Smooth muscle cell (in vitro differentiated cells): ENCODE data around the gene RUNX2. TPM values are rescaled to one million over a fixed set of nuclear protein-coding genes. Genes with fewer than 3 reads are reported as not detected.

Source experiments
- DNase-seq: peaks from one replicate; lab custom pipeline; 2025; ENCODE audit not compliant: unreplicated experiment; lab: John Stamatoyannopoulos, UW
- H2AFZ ChIP-seq: fragments of 200-600 bp; sonication (generic); 2 replicates; pipeline ENCODE4 v1.6.0; 2016; ENCODE audit warnings: antibody characterized with exemption, low read depth, mild to moderate bottlenecking
- H3F3A ChIP-seq: fragments of 200-600 bp; sonication (generic); 2 replicates; pipeline ENCODE4 v1.6.0; 2017; ENCODE audit warnings: antibody characterized with exemption, low read depth
- H3K27ac ChIP-seq: fragments of 200-600 bp; sonication (generic); 2 replicates; pipeline ENCODE4 v1.5.1; 2016; ENCODE audit warnings: low read depth, mild to moderate bottlenecking
- H3K27me3 ChIP-seq: fragments of 200-600 bp; sonication (generic); 2 replicates; pipeline ENCODE4 v1.6.1; 2016; ENCODE audit warnings: low read depth, mild to moderate bottlenecking
- H3K36me3 ChIP-seq: fragments of 200-600 bp; sonication (generic); 2 replicates; pipeline ENCODE4 v1.5.1; 2016; ENCODE audit warnings: low read depth
- H3K4me1 ChIP-seq: fragments of 200-600 bp; sonication (generic); 2 replicates; pipeline ENCODE4 v1.5.1; 2016; ENCODE audit warnings: low read depth
- H3K4me2 ChIP-seq: fragments of 200-600 bp; sonication (generic); 2 replicates; pipeline ENCODE4 v1.6.0; 2016; ENCODE audit warnings: mild to moderate bottlenecking
- H3K4me3 ChIP-seq: fragments of 200-600 bp; sonication (generic); 2 replicates; pipeline ENCODE4 v1.5.1; 2016; ENCODE audit warnings: mild to moderate bottlenecking
- H3K79me2 ChIP-seq: fragments of 200-600 bp; sonication (generic); 2 replicates; pipeline ENCODE4 v1.6.0; 2016; ENCODE audit warnings: low read depth, mild to moderate bottlenecking
- H3K9ac ChIP-seq: fragments of 200-600 bp; sonication (generic); 2 replicates; pipeline ENCODE4 v1.6.0; 2016; ENCODE audit warnings: low read depth
- H3K9me3 ChIP-seq: fragments of 200-600 bp; sonication (generic); replicated peaks from 2 replicates; pipeline ENCODE4 v1.5.1; 2016; ENCODE audit warnings: low read depth
- H4K20me1 ChIP-seq: fragments of 200-600 bp; sonication (generic); 2 replicates; pipeline ENCODE4 v1.6.0; 2016; ENCODE audit warnings: low read depth
- CTCF ChIP-seq: fragments of 200-600 bp; sonication (generic); IDR thresholded peaks from 2 replicates; pipeline ENCODE4 v1.5.1; 2017; ENCODE audit warnings: borderline replicate concordance, mild to moderate bottlenecking, antibody characterized with exemption; ENCODE audit not compliant: insufficient read depth, poor library complexity, severe bottlenecking
- WGBS: methylation state at CpG from one replicate; pipeline ENCODE4 v1.1.7; 2016; ENCODE audit warnings: low lambda C conversion rate; 5-methylcytosine and 5-hydroxymethylcytosine counted together
- polyA plus RNA-seq: library from polyadenylated mRNA; unstranded; fragments of >200 nt; fragmentation: Nextera tagmentation; extraction: Ambion mirVana; gene quantifications from 2 replicates; pipeline ENCODE4 v1.2.1, GENCODE V29; 2016
- total RNA-seq: library from RNA; depleted of rRNA; stranded (reverse); fragments of >200 nt; gene quantifications from 2 replicates; pipeline ENCODE4 v1.2.3, GENCODE V29; 2014

Gene RUNX2
- total and polyA plus RNA-seq, 2 experiments from 2014 or later = 12.5 to 16.4 TPM

GRCh38 chr6:45518013-45518720 is 190.0 kb downstream of the RUNX2 start:
- DNase-seq = no peak
- Histone ChIP-seq H3K27ac (no peak overlapping the region), H3K9me3 (no peaks in the 10 kb centered on the region), H3K79me2 (no peaks in the 10 kb centered on the region), H3K27me3 (no peaks in the 10 kb centered on the region), H3K4me1 (peaks cover 25% of the 10 kb centered on the region), H3F3A (peaks cover 8% of the 10 kb centered on the region), H3K4me2 (no peak overlapping the region), H3K9ac (no peak overlapping the region), H3K4me3 (no peak overlapping the region), H2AFZ (no peak overlapping the region), H3K36me3 (peaks cover 13% of the 10 kb centered on the region), H4K20me1 (no peaks in the 10 kb centered on the region)
- no peak for TF ChIP-seq CTCF
- WGBS = 81% methylated on average over 4 of the region's 4 CpGs

- H3K4me2 ChIP-seq = no peak overlapping the region
These were observed 193.1 kb downstream of the RUNX2 start for GRCh38 chr6:45521226-45521625.

GRCh38 chr6:45522486-45522885 is 194.4 kb downstream of the RUNX2 start:
- Histone ChIP-seq H3K9ac (no peak overlapping the region), H3F3A (peaks cover 8% of the 10 kb centered on the region), H3K4me3 (no peak overlapping the region), H3K4me1 (peaks cover 15% of the 10 kb centered on the region), H2AFZ (no peak overlapping the region), H3K36me3 (peaks cover 2% of the 10 kb centered on the region), H3K4me2 (peak overlapping the region; percentile 57), H3K79me2 (peaks cover 5% of the 10 kb centered on the region), H3K9me3 (no peaks in the 10 kb centered on the region), H3K27me3 (no peaks in the 10 kb centered on the region), H4K20me1 (no peaks in the 10 kb centered on the region), H3K27ac (peak overlapping the region; percentile 41)
- TF ChIP-seq CTCF = no peak
- WGBS = 16% methylated on average over 4 of the region's 4 CpGs
- no peak for DNase-seq

More at GRCh38 chr6:45521226-45521625, 193.1 kb downstream of the RUNX2 start:
- H3K4me3 ChIP-seq = no peak overlapping the region
- peaks cover 5% of the 10 kb centered on the region for H3K79me2 ChIP-seq
- H3F3A ChIP-seq = peaks cover 8% of the 10 kb centered on the region
- H2AFZ ChIP-seq = no peak overlapping the region
- H3K9me3 ChIP-seq = no peaks in the 10 kb centered on the region
- TF ChIP-seq CTCF = no peak
- peaks cover 10% of the 10 kb centered on the region for H3K36me3 ChIP-seq
- H3K9ac ChIP-seq = no peak overlapping the region
- H3K27ac ChIP-seq = peak overlapping the region; percentile 41
- peaks cover 15% of the 10 kb centered on the region for H3K4me1 ChIP-seq
- no peaks in the 10 kb centered on the region for H4K20me1 ChIP-seq
- no peak for DNase-seq
- H3K27me3 ChIP-seq = no peaks in the 10 kb centered on the region

GRCh38 chr6:45527210-45527609 is 199.1 kb downstream of the RUNX2 start:
- WGBS = 96% methylated on average over 1 of the region's 1 CpG
- no peaks in the 10 kb centered on the region for H3K27me3 ChIP-seq
- H3K9me3 ChIP-seq = no peaks in the 10 kb centered on the region
- no peaks in the 10 kb centered on the region for H4K20me1 ChIP-seq
- no peak for TF ChIP-seq CTCF
- DNase-seq = no peak
- no peak overlapping the region for H3K27ac ChIP-seq
- no peak overlapping the region for H3K4me3 ChIP-seq
- H3K4me1 ChIP-seq = peaks cover 7% of the 10 kb centered on the region
- peaks cover 5% of the 10 kb centered on the region for H3K79me2 ChIP-seq
- peaks cover 2% of the 10 kb centered on the region for H3F3A ChIP-seq
- H3K36me3 ChIP-seq = peaks cover 11% of the 10 kb centered on the region
- no peak overlapping the region for H3K4me2 ChIP-seq
- no peak overlapping the region for H2AFZ ChIP-seq
- H3K9ac ChIP-seq = no peak overlapping the region
